GM15510 (cell line): ENCODE data around the gene GGA2.

Experiments
- POLR2A ChIP-seq: IDR thresholded peaks from 3 replicates; pipeline ENCODE4 v1.6.1; 2011; ENCODE audit warnings: borderline replicate concordance; ENCODE audit not compliant: insufficient read length; ENCODE audit errors: extremely low read depth

GGA2 gene, protein sequence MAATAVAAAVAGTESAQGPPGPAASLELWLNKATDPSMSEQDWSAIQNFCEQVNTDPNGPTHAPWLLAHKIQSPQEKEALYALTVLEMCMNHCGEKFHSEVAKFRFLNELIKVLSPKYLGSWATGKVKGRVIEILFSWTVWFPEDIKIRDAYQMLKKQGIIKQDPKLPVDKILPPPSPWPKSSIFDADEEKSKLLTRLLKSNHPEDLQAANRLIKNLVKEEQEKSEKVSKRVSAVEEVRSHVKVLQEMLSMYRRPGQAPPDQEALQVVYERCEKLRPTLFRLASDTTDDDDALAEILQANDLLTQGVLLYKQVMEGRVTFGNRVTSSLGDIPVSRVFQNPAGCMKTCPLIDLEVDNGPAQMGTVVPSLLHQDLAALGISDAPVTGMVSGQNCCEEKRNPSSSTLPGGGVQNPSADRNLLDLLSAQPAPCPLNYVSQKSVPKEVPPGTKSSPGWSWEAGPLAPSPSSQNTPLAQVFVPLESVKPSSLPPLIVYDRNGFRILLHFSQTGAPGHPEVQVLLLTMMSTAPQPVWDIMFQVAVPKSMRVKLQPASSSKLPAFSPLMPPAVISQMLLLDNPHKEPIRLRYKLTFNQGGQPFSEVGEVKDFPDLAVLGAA

DNA sequence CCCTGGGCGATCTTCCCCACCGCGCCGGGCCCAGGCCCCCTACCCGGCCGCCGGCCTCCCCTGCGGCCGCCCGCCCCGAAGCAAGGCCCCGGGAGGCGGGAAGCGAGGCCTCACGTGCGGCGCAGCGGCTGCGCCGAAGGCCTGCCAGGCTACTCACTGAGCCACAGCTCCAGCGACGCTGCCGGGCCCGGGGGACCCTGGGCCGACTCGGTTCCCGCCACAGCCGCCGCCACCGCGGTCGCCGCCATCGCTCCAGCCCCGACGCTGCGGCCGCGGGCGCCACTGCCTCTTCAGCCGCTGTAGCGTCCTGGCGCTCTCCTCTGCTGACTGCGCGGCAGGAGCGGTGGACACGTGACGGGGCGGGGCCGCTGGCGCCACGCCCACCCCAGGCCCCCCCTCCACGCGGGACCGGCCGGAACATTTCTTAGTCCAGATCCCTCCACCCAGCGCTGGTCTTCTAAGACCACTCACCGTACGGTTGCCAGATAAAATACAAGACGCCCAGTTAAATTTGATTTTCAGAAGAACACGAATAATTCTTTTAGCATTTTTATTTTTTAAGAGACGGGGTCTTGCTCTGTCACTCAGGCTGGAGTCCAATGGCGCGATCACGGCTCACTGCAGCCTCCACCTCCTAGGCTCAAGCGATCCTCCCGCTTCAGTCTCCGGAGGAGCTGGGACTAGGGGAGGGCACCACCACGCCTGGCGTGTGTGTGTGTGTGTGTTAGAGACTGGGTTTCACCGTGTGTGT lies at the start of gene GGA2:
Gene GGA2 (minus strand): TSS at position 331 of the 751 bp plus-strand sequence. CDS start 83 bp downstream, at position 248.
- peak; percentile 89 for TF ChIP-seq POLR2A

DNA sequence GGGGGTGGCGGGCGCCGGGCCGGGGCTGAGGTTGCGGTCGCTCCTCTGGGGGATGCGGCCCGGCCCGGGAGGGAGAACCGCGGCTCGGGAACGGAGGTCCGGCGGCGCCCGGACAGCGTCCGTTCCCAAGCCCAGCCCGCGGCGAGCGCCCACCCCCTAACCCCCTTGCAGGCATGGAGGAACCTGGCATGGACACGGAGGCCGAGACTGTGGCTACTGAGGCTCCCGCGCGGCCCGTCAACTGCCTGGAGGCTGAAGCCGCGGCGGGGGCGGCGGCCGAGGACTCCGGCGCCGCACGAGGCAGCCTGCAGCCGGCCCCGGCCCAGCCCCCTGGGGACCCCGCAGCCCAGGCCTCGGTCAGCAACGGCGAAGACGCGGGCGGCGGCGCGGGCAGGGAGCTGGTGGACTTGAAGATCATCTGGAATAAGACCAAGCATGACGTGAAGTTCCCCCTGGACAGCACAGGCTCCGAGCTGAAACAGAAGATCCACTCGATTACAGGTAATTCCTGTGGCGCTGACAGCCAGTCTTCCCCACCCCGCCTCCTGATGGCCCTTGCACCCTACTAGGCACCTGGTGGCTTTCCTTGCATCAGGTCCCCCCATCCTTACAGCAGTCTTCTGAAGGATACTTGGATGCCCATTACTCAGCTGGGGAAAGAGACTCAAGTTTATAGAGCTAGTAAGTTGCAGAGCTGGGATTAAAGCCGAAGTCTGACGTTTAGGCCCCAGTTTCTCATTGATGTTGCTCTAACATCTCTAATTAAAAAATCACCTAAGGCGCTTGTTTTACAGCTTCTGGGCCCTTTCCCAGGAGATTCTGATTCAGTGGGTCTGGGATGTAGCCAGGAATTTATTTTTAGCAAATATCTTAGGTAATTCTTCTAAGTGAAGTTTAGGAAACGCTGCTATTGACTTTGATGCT lies 47.7 kb upstream of the GGA2 start:
- TF ChIP-seq POLR2A = no peak

DNA sequence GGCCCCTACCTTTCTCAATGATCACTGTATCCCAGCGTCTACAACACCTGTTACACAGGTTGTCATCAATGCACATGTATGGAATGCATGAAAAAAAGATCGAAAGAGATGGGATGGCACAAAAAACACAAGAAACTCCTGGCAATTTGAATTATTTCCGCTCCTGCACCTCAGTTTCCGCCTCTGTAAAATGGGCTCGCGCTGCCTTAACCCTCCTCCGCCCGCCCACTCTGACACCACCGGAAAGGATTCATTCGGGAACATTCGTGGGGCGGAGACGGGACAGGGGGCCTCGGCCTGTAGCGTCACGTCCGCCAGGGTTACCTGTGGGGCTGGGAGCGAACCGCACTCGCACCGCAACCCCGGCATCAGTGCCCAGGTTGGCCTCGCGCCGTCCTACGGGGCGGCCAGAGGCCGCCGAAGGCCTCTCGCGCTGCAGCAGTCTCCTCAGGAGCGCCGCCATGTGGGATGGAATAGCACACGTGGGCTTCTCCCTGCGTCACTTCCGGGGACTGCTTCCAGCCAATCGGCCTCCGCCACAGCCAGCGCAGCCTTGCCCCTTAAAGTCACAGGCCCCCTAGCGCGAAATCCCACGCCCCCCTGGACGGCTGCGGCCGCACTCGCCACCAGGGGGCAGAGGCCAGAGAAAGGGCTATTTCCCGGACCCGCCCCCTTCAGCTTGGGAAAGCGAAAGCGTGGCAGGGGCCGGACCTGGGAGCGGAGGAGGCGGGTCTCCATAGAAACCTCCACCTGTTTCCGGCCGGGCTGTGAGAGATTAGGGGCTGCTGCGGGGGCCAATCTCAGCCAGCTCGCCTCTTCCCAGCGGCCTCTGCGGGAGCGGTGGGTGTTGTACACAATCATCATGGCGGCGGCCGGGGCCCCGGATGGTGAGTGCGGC lies 46.8 kb upstream of the GGA2 start, which contains the start of the genes EARS2 and UBFD1:
Gene EARS2 (minus strand): TSS at position 470 of the 898 bp plus-strand sequence. CDS start 7 bp downstream, at position 463.
Gene UBFD1 (plus strand): TSS at position 847 of the 898 bp plus-strand sequence. CDS start 16 bp downstream, at position 863.
- TF ChIP-seq POLR2A = peak; percentile 71

DNA sequence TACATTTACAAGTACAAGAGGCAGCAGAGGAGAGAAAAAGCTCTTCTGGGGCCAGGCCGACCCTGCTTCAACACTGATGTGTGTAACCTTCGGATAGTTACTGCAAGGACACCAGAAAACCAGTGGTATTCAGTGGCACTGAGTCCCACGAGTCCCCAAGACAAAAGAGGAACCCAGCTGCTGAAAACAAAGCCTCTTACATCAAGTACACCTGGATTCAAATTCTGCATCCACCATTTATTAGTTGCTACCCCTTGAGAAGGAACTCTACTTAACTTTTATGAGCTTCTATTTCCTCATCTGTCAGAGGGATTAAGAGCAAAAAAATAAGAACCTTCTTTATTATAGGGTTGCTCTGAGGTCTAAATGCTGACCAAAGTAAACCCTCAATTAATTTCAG lies 44.2 kb upstream of the GGA2 start:
- TF ChIP-seq POLR2A = no peak

DNA sequence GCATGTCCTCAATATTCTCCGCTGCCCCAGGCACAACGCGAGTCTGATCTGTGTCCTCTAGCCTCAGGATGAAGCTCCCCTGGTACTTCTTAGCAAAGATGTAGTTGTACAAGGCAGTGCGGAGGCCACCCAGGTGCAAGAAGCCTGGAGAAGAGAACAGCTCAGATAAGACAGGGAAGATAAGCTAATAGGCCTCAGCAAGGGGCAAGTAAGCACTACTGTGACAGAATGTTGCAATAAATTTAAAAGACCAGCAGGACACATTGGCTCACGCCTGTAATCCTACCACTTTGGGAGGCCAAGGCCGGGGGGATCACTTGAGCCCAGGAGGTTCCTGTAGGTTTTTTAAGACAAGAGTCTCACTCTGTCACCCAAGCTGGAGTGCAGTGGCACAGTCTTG lies 41.9 kb upstream of the GGA2 start:
- TF ChIP-seq POLR2A = no peak

DNA sequence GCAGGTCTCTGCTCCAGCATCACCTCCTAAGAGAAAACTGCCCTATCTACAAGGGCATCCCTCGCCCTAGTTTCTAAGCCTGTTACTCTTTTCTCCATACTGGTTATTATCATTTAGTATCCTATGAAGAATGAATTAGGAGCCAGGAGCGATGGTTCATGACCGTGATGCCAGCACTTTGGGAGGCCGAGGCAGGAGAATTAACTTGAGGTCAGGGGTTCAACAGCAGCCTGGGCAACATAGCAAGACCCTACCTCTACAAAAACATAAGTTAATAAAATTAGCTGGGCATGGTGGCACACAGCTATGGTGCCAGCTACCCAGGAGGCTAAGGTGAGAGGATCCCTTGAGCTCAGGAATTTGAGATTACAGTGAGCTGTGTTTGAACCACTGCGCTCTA lies 39.6 kb upstream of the GGA2 start:
- no peak for TF ChIP-seq POLR2A

DNA sequence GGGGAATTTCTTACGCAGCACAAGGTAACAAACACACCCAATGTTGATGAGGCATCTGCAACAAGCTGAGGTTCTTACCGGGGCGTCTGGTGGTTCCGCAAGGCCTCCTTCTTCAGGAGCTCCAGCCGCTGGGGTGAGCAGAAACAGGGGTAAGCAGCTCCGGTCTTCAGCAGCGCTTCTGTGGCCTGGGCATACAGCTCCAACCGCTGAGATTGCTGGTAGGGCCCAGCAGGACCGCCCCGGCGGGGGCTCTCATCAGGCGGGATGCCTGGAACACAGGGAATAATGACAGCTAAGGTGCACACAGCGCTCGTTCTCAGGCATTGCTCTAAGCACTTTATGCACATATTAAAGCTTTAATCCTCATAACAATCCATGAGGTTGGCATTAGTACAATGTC lies 34.1 kb upstream of the GGA2 start:
- no peak for TF ChIP-seq POLR2A

DNA sequence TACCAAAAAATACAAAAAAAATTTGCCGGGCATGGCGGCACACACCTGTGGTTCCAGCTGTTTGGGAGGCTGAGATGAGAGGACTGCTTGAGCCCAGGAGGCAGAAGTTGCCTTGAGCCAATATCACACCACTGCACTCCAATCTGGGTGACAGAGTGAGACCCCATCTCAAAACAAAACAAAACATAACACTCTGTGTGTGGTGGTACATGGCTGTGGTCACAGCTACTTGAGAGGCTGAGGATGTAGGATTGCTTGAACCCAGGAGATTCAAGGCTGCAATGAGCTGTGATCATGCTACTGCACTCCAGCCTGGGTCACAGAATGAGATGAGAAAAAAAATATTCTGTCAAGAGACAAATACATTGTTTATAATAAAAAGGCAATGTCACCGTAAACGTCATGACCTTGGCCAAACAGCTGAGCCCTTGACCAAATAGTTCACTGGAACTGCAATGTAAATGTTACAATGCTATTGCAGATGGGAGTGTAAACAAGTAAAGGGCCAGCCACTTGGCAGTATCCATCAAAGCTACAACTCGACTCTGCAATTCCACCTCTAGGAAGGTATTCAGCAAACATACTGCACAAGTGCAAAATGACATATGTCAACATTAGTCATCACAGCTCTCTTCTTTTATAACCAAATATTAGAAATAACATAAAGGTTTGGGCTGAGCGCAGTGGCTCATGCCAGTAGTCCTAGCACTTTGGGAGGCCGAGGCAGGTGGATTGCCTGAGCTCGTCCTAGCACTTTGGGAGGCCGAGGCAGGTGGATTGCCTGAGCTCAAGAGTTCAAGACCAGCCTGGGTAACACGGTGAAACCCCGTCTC lies 29.9 kb upstream of the GGA2 start:
- no peak for TF ChIP-seq POLR2A

DNA sequence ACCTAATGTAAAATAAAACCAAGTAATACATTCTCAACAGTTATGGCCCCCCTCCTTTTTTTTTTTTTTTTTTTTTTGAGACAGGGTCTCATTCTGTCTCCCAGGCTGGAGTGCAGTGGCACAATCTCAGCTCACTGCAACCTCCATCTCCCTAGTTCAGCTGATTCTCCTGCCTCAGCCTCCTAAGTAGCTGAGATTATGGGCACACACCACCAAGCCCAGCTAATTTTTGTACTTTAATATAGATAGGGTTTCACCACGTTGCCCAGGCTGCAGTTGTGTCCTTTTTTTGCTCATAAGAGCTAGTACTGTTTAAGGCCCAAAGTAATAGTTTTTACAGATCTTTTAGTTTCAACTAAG lies 28.6 kb upstream of the GGA2 start:
- TF ChIP-seq POLR2A = no peak

DNA sequence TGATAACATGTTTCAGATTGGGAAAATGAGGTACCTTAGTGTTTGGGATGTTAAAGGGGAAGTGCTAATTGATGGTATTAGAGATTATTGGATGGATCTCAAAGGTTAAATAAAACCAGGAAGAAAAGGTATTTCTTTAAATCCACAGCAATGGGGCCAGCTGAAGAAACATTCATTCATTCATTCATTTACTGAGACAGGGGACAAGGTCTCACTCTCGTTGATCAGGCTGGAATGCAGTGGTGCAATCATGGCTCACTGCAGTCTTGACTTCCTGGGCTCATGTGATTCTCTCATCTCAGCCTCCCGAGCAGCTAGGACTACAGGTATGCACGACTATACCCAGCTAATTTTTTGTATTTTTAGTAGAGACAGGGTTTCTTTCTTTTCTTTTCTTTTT lies 27.1 kb upstream of the GGA2 start:
- no peak for TF ChIP-seq POLR2A

DNA sequence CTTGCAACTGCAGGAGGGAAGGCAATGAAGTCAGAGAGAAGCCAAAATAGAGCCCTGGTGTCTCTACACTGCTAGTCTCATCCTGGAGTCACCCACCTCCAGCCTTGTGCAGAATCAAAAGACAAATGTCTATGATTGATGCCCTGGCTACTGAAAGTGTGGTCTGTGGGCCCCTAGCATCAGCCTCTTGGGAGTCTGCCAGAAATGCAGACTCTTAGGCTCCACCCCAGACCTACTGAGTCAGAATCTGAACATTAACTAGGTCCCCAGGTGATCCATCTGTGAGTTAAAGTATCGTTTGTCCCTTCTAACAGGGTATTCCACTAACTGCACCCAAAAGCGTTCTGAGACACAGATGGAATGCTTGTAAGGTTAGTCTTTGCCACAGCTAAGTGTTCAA lies 25.6 kb upstream of the GGA2 start:
- TF ChIP-seq POLR2A = no peak

DNA sequence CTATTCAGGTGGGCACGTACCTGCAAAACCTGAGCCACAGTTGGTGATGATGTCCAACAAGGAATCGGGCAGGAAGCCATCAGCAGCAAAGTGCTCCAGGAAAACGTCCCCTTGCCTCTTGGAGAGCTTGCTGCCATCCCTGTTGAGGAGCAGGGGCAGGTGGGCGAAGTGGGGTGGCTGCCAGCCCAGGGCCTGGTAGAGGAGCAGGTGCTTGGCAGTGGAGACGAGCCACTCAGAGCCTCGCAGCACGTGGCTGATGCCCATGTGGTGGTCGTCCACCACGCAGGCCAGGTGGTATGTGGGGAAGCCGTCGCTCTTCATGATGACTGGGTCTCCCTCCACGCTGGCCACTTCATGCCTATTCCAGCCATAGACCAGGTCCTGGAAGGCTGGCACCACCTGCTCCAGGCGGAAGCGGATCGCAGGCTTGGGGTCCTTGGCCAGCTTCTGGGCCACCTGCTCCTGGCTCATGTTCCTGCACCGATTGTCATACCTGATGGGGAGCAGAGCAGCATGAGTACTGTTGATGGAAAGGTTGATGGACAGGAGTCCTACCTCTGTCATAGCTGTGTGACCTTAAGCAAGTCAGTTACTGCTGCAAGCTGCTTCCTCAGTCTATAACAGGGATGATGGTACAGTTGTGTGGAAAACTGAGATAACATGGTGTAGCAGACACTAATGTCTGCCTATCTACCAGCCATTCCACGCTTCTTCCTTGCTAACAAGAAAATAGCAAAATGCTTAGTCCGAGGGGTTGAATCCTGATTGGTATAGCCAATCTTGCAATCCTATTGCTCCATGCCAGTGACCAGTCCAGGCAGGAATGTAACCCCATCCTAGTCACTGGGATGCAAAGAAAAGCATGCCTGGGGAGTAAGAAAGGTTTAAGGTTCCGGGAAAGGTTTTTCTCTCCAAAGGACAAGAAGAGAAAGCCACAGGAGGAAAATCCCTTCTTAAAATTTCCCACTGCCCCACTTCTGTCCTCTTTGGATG lies 24.9 kb upstream of the GGA2 start:
- no peak for TF ChIP-seq POLR2A

DNA sequence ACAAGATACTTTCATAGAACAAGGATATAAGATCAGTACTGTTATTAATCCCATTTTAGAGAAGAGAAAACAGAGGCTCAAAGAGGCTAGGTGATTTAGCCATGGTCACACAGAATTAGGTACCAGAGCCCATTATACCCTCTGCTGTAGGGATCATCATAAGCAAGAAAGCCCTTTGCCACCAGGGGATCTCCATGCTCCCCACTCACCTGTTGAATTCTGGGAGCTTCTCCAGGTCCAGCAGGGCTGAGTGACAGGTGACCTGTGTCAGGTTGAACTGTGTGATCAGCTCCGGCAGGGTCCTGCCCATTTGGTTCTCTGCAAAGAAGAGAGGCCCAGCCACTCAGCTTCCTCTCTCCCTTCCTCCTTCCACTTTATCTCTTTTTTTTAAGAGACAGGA lies 22.2 kb upstream of the GGA2 start:
- TF ChIP-seq POLR2A = no peak
